Measurements from ENCODE around the gene SFXN3. TPM values are rescaled to one million over a fixed set of nuclear protein-coding genes. Genes with fewer than 3 reads are reported as not detected.

Gene SFXN3
- total RNA-seq, 1 experiment from 2014 or later = 76.9 TPM

- in situ Hi-C loops (cut with HindIII; ENCODE audit: low pct_unique_long_range_greater_than_20kb, low sequenced_read_pairs) = no loop called here
- no peak for DNase-seq (ENCODE audit: low read depth, low spot score)
These were observed 48.8 kb downstream of the SFXN3 start for GRCh38 chr10:101079874-101080273.

- DNase-seq (ENCODE audit: low read depth, low spot score) = no peak
- in situ Hi-C loops (cut with HindIII; ENCODE audit: low pct_unique_long_range_greater_than_20kb, low sequenced_read_pairs) = no loop called here
These were observed 50.2 kb downstream of the SFXN3 start for GRCh38 chr10:101080933-101081931.

- peak; percentile 76 for DNase-seq (ENCODE audit: low read depth, low spot score)
- in situ Hi-C loops (cut with HindIII; ENCODE audit: low pct_unique_long_range_greater_than_20kb, low sequenced_read_pairs) = no loop called here
These were observed 54.8 kb downstream of the SFXN3 start for GRCh38 chr10:101085846-101086245.

GRCh38 chr10:101087376-101087775 is 56.3 kb downstream of the SFXN3 start:
- no peak for DNase-seq (ENCODE audit: low read depth, low spot score)
- in situ Hi-C loops (cut with HindIII; ENCODE audit: low pct_unique_long_range_greater_than_20kb, low sequenced_read_pairs) = no loop called here

GRCh38 chr10:101087965-101088364 is 56.9 kb downstream of the SFXN3 start:
- in situ Hi-C loops (cut with HindIII; ENCODE audit: low pct_unique_long_range_greater_than_20kb, low sequenced_read_pairs) = no loop called here
- no peak for DNase-seq (ENCODE audit: low read depth, low spot score)

GRCh38 chr10:101089520-101090299 is 58.7 kb downstream of the SFXN3 start:
- in situ Hi-C loops (cut with HindIII; ENCODE audit: low pct_unique_long_range_greater_than_20kb, low sequenced_read_pairs) = no loop called here
- no peak for DNase-seq (ENCODE audit: low read depth, low spot score)

- no peak for DNase-seq (ENCODE audit: low read depth, low spot score)
- in situ Hi-C loops (cut with HindIII; ENCODE audit: low pct_unique_long_range_greater_than_20kb, low sequenced_read_pairs) = no loop called here
These were observed 59.6 kb downstream of the SFXN3 start for GRCh38 chr10:101090597-101090996.

Other genes starting within 250 kb of the SFXN3 start
- 21.8 and 24.4 TPM in 2 replicates for gene SLF2, start 118.3 kb upstream of the SFXN3 start, total RNA-seq (2014; rRNA removed; shearing (Covaris generic))
- 1.3 and 4.7 TPM in 2 replicates for gene SEMA4G, start 61.7 kb upstream of the SFXN3 start, total RNA-seq (2014; rRNA removed; shearing (Covaris generic))
- 46.3 and 52.9 TPM in 2 replicates for gene MRPL43, start 43.7 kb upstream of the SFXN3 start, total RNA-seq (2014; rRNA removed; shearing (Covaris generic))
- gene TWNK, start 43.7 kb upstream of the SFXN3 start, total RNA-seq (2014; rRNA removed; shearing (Covaris generic)) = 14.7 and 14.8 TPM in 2 replicates
- gene LZTS2, start 31.4 kb upstream of the SFXN3 start, total RNA-seq (2014; rRNA removed; shearing (Covaris generic)) = 37.1 and 41.0 TPM in 2 replicates
- gene PDZD7, start 105 bp upstream of the SFXN3 start, total RNA-seq (2014; rRNA removed; shearing (Covaris generic)) = 0.74 and 1.5 TPM in 2 replicates
- gene KAZALD1, start 30.8 kb downstream of the SFXN3 start, total RNA-seq (2014; rRNA removed; shearing (Covaris generic)) = 1.9 and 2.3 TPM in 2 replicates
- gene TLX1, start 100.1 kb downstream of the SFXN3 start, total RNA-seq (2014; rRNA removed; shearing (Covaris generic)) = not detected in 2 replicates
- not detected in 2 replicates for gene LBX1, start 198.2 kb downstream of the SFXN3 start, total RNA-seq (2014; rRNA removed; shearing (Covaris generic))

Measured in SK-MEL-5 (cell line).